ENCODE results near the gene SEMA3F. TPM values are rescaled to one million over a fixed set of nuclear protein-coding genes. Genes with fewer than 3 reads are reported as not detected.
A peak's percentile ranks its signal among the peaks of the same experiment; 100 is the strongest.

Gene SEMA3F
- total RNA-seq, 4 donors from 2014 or later = 18.3 to 46.2 (median 33.8) TPM

GRCh38 chr3:50121072-50122032, 33.8 kb upstream of the SEMA3F start:
- ATAC-seq (ENCODE audit: low FRiP score) = peak; percentile 81
- peak in 2 of 3 donors; percentile 39 to 90 for TF ChIP-seq CTCF (IDR thresholded peaks at IDR 0.05)
- DNase-seq (ENCODE audit: low spot score) = peak; percentile 38

GRCh38 chr3:50122071-50122470, 33.1 kb upstream of the SEMA3F start:
- ATAC-seq (ENCODE audit: low FRiP score) (no peak), DNase-seq (ENCODE audit: low spot score) (no peak)
- TF ChIP-seq CTCF (IDR thresholded peaks at IDR 0.05) = no peak

GRCh38 chr3:50122661-50123391, 32.3 kb upstream of the SEMA3F start:
- ATAC-seq (ENCODE audit: low FRiP score) (no peak), DNase-seq (ENCODE audit: low spot score) (no peak)
- TF ChIP-seq CTCF (IDR thresholded peaks at IDR 0.05) = no peak

GRCh38 chr3:50123394-50124051, 31.6 kb upstream of the SEMA3F start:
- ATAC-seq (ENCODE audit: low FRiP score) = no peak
- no peak for DNase-seq (ENCODE audit: low spot score)
- no peak for TF ChIP-seq CTCF (IDR thresholded peaks at IDR 0.05)

GRCh38 chr3:50124052-50124799, 30.9 kb upstream of the SEMA3F start:
- TF ChIP-seq CTCF (IDR thresholded peaks at IDR 0.05) = no peak
- DNase-seq (ENCODE audit: low spot score) (no peak), ATAC-seq (ENCODE audit: low FRiP score) (no peak)

GRCh38 chr3:50124800-50125178, 30.3 kb upstream of the SEMA3F start:
- ATAC-seq (ENCODE audit: low FRiP score) = no peak
- no peak for TF ChIP-seq CTCF (IDR thresholded peaks at IDR 0.05)
- DNase-seq (ENCODE audit: low spot score) = no peak

All from omental fat pad (tissue), 4 donors.